Parathyroid adenoma (tissue), 2 donors: Measurements from ENCODE around the gene AIFM2.

Source experiments
- H2AFZ ChIP-seq: fragments of 300-600 bp; sonication (generic); one replicate; pipeline ENCODE4 v1.7.0; 2017; ENCODE audit warnings: antibody characterized with exemption, mild to moderate bottlenecking
- H3K27ac ChIP-seq: fragments of 300-600 bp; sonication (generic); one replicate; pipeline ENCODE4 v1.7.0; 2017
- H3K27me3 ChIP-seq: fragments of 300-600 bp; sonication (generic); one replicate; pipeline ENCODE4 v1.7.0; 2017; ENCODE audit warnings: low read length; ENCODE audit not compliant: control insufficient read depth, insufficient read depth
- H3K36me3 ChIP-seq: fragments of 300-600 bp; sonication (generic); one replicate; pipeline ENCODE4 v1.7.0; 2017; ENCODE audit warnings: low read length; ENCODE audit not compliant: control insufficient read depth, insufficient read depth
- H3K4me1 ChIP-seq: fragments of 300-600 bp; sonication (generic); one replicate; pipeline ENCODE4 v1.7.0; 2017; ENCODE audit warnings: control low read depth
- H3K4me2 ChIP-seq: fragments of 300-600 bp; sonication (generic); one replicate; pipeline ENCODE4 v1.7.0; 2017; ENCODE audit warnings: low read length
- H3K4me3 ChIP-seq: fragments of 300-600 bp; sonication (generic); one replicate; pipeline ENCODE4 v1.7.0; 2017; ENCODE audit warnings: low read depth, low read length
- H3K79me2 ChIP-seq: fragments of 300-600 bp; sonication (generic); one replicate; pipeline ENCODE4 v1.7.0; 2017; ENCODE audit warnings: control low read depth
- H3K9ac ChIP-seq: fragments of 300-600 bp; sonication (generic); one replicate; pipeline ENCODE4 v1.7.0; 2017; ENCODE audit warnings: mild to moderate bottlenecking
- H3K9me3 ChIP-seq: fragments of 300-600 bp; sonication (generic); one replicate; pipeline ENCODE4 v1.7.0; 2017; ENCODE audit warnings: low read length; ENCODE audit not compliant: control insufficient read depth
- TF ChIP-seq, protein P1 (sequence below): fragments of 300-600 bp; sonication (generic); IDR thresholded peaks from one replicate; pipeline ENCODE4 v1.7.0; 2017; ENCODE audit warnings: antibody characterized with exemption, mild to moderate bottlenecking
- donor health status: primary hyperparathyroidism.

Gene AIFM2

GRCh38 chr10:70139151-70139996 lies 6.7 kb upstream of the AIFM2 start:
- Histone ChIP-seq H3K27me3 (no peaks in the 10 kb centered on the region), H3K36me3 (no peaks in the 10 kb centered on the region), H3K4me3 (no peak overlapping the region), H3K9ac (no peak overlapping the region), H3K27ac (no peak overlapping the region), H3K4me1 (peaks cover under 1% of the 10 kb centered on the region), H2AFZ (no peak overlapping the region), H3K4me2 (no peak overlapping the region), H3K9me3 (no peaks in the 10 kb centered on the region), H3K79me2 (peaks cover 10% of the 10 kb centered on the region)
- TF ChIP-seq, protein P1, sequence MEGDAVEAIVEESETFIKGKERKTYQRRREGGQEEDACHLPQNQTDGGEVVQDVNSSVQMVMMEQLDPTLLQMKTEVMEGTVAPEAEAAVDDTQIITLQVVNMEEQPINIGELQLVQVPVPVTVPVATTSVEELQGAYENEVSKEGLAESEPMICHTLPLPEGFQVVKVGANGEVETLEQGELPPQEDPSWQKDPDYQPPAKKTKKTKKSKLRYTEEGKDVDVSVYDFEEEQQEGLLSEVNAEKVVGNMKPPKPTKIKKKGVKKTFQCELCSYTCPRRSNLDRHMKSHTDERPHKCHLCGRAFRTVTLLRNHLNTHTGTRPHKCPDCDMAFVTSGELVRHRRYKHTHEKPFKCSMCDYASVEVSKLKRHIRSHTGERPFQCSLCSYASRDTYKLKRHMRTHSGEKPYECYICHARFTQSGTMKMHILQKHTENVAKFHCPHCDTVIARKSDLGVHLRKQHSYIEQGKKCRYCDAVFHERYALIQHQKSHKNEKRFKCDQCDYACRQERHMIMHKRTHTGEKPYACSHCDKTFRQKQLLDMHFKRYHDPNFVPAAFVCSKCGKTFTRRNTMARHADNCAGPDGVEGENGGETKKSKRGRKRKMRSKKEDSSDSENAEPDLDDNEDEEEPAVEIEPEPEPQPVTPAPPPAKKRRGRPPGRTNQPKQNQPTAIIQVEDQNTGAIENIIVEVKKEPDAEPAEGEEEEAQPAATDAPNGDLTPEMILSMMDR: no peak

GRCh38 chr10:70137927-70138883 lies 5.6 kb upstream of the AIFM2 start:
- no peak overlapping the region for H3K4me3 ChIP-seq
- H3K27me3 ChIP-seq: no peaks in the 10 kb centered on the region
- no peaks in the 10 kb centered on the region for H3K36me3 ChIP-seq
- H3K27ac ChIP-seq: no peak overlapping the region
- H2AFZ ChIP-seq: no peak overlapping the region
- H3K4me2 ChIP-seq: no peak overlapping the region
- TF ChIP-seq, protein P1: no peak
- H3K79me2 ChIP-seq: peaks cover 3% of the 10 kb centered on the region
- no peaks in the 10 kb centered on the region for H3K4me1 ChIP-seq
- H3K9ac ChIP-seq: no peak overlapping the region
- no peaks in the 10 kb centered on the region for H3K9me3 ChIP-seq

GRCh38 chr10:70137135-70137534 lies 4.5 kb upstream of the AIFM2 start:
- H3K36me3 ChIP-seq: no peaks in the 10 kb centered on the region
- no peaks in the 10 kb centered on the region for H3K4me1 ChIP-seq
- no peak overlapping the region for H2AFZ ChIP-seq
- no peak overlapping the region for H3K4me3 ChIP-seq
- H3K9ac ChIP-seq: no peak overlapping the region
- TF ChIP-seq, protein P1: no peak
- H3K27ac ChIP-seq: no peak overlapping the region
- H3K4me2 ChIP-seq: no peak overlapping the region
- no peaks in the 10 kb centered on the region for H3K27me3 ChIP-seq
- H3K79me2 ChIP-seq: peaks cover 3% of the 10 kb centered on the region
- H3K9me3 ChIP-seq: no peaks in the 10 kb centered on the region

DNA sequence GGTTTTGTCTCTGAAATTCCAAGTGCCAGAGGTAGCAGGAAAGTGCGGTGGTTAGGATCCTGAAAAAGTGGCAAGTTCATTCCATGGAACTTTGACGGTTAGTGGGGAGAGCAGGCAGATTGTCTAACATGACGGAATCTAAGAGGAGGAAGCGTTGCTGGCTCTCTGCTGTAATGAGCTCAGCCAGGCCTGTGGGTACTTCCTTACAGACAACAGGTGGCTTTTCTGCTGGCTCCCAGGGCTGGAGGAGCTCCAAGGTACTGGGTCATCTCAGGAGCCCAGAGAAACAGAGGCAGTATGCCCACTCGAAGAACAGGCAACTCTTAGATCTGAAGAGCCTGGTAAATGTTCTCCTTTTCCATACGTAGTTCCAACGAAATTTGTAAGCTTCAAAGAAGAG lies 3.1 kb upstream of the AIFM2 start:
- Histone ChIP-seq H3K4me2 (no peak overlapping the region), H2AFZ (no peak overlapping the region), H3K27me3 (no peaks in the 10 kb centered on the region), H3K79me2 (peaks cover 3% of the 10 kb centered on the region), H3K9ac (no peak overlapping the region), H3K36me3 (no peaks in the 10 kb centered on the region), H3K4me1 (no peaks in the 10 kb centered on the region), H3K4me3 (no peak overlapping the region), H3K27ac (no peak overlapping the region), H3K9me3 (no peaks in the 10 kb centered on the region)
- TF ChIP-seq, protein P1: no peak
